ENCODE measurements around the gene GNB3.

- TF ChIP-seq CTCF (conservative IDR thresholded peaks at IDR 0.05; ENCODE audit: low read length) (no peak), EZH2phosphoT487 (IDR thresholded peaks at IDR 0.05; ENCODE audit: borderline replicate concordance, low read depth, low read length) (no peak)
Observed at GRCh38 chr12:6855322-6855721, 14.6 kb downstream of the GNB3 start.
